ENCODE data around the gene FBXO48. TPM values are rescaled to one million over a fixed set of nuclear protein-coding genes. Genes with fewer than 3 reads are reported as not detected.

The FBXO48 gene
- total and polyA plus RNA-seq, 2 of the 8 experiments (the other 6 are each of a cell fraction or from before 2014, with no cell fraction given), result 1.1 to 1.5 TPM

GRCh38 chr2:68425503-68425902, 41.6 kb downstream of the FBXO48 start (continued):
- TF ChIP-seq ASH2L (IDR thresholded peaks at IDR 0.05; ENCODE audit: low read length), result no peak
- no peak for TF ChIP-seq CBX8 (IDR thresholded peaks at IDR 0.05; ENCODE audit: borderline replicate concordance, low read depth, low read length)
- TF ChIP-seq CHD7 (IDR thresholded peaks at IDR 0.05; ENCODE audit: insufficient replicate concordance, low read length), result no peak
- no peak for TF ChIP-seq USF2 (IDR thresholded peaks at IDR 0.05; ENCODE audit: low read length)
